MM.1S (cell line): ENCODE measurements around the gene GPANK1.

ENCODE experiments used
- EZH2phosphoT487 ChIP-seq: fragments of 300-600 bp; sonication (generic); IDR thresholded peaks from 2 replicates; pipeline ENCODE4 v1.6.1; 2018; ENCODE audit warnings: antibody characterized with exemption, low read length
- TF ChIP-seq, protein P1 (sequence below): fragments of 300-600 bp; sonication (generic); IDR thresholded peaks from 2 replicates; pipeline ENCODE4 v1.5.1; 2016; ENCODE audit warnings: antibody characterized with exemption, low read length, mixed read lengths

DNA sequence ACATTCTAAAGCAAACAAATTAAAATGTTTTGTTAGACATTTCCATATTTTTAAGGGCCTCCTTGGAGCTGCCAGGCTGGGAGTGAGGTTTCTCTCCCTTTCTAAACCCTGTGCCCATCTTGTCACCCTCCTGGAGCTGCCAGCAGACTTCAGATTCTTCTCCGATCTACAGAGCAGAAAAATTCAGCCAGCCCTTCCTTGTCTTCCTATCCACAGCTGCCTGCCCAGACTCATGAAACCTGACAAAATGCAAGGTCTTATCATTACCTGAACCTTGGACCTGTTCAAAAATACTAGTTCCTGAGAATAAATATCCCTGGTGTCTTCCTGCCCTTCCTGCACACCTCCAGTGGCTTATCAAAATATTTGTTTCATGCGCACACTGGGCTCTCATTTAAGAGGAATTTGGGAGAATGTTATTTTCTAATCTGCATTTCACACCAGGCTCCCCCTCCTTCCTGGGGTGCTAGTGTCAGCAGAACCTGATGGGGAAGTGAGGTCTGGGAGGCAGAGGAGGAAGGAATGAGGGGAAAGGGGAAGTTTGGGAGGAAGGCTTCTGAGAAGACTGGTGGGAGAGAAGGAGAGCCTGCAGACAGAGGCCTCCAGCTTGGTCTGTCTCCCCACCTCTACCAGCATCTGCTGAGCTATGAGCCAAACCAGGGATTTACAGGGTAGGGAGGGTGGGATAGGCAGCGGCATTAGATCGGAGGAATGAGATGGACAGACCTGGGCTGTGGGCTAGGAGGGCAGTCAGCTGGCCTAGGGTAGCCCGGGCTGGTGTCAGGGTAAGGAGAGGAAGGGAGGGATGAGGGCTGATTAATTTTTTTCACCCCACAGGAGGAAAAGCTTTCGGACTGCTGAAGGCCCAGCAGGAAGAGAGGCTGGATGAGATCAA is 49.9 kb downstream of the GPANK1 start, which contains the start of gene AIF1:
- no peak for TF ChIP-seq EZH2phosphoT487
- TF ChIP-seq, protein P1, sequence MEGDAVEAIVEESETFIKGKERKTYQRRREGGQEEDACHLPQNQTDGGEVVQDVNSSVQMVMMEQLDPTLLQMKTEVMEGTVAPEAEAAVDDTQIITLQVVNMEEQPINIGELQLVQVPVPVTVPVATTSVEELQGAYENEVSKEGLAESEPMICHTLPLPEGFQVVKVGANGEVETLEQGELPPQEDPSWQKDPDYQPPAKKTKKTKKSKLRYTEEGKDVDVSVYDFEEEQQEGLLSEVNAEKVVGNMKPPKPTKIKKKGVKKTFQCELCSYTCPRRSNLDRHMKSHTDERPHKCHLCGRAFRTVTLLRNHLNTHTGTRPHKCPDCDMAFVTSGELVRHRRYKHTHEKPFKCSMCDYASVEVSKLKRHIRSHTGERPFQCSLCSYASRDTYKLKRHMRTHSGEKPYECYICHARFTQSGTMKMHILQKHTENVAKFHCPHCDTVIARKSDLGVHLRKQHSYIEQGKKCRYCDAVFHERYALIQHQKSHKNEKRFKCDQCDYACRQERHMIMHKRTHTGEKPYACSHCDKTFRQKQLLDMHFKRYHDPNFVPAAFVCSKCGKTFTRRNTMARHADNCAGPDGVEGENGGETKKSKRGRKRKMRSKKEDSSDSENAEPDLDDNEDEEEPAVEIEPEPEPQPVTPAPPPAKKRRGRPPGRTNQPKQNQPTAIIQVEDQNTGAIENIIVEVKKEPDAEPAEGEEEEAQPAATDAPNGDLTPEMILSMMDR = no peak
